ENCODE measurements around the gene RCAN3. TPM values are rescaled to one million over a fixed set of nuclear protein-coding genes. Genes with fewer than 3 reads are reported as not detected.
A peak's percentile ranks its signal among the peaks of the same experiment; 100 is the strongest.
"Not testable (repeated sequence)": the region's sequence is repeated elsewhere in the genome, so short reads cannot be mapped to it uniquely, and the experiment has no call there.

RCAN3 gene
- polyA plus RNA-seq, 2 donors, result 9.5 to 10.0 TPM

- H3K27me3 ChIP-seq (ENCODE audit: control insufficient read depth in 1 of 2, insufficient read depth in 2 of 2, low read length in 2 of 2); H3K9me3 ChIP-seq (ENCODE audit: control insufficient read depth in 2 of 2, insufficient read depth in 1 of 2, low read depth in 1 of 2, low read length in 1 of 2); H3K27ac ChIP-seq (ENCODE audit: low read depth in 2 of 2, low read length in 1 of 2); H3K36me3 ChIP-seq (ENCODE audit: control insufficient read depth in 2 of 2, insufficient read depth in 2 of 2, low read length in 1 of 2); H3K4me1 ChIP-seq (ENCODE audit: control insufficient read depth in 2 of 2, insufficient read depth in 2 of 2, low read length in 1 of 2); H3K4me3 ChIP-seq (ENCODE audit: low read depth in 1 of 2, low read length in 2 of 2): not testable (repeated sequence)
- 88 to 90% methylated on average over 9 of the region's 9 CpGs for WGBS, 2 donors
Observed at GRCh38 chr1:24492935-24493334, 9.7 kb upstream of the RCAN3 start.

GRCh38 chr1:24493785-24494184, 8.9 kb upstream of the RCAN3 start:
- Histone ChIP-seq H3K4me3 (ENCODE audit: low read depth in 1 of 2, low read length in 2 of 2) (no peak overlapping the region), H3K9me3 (ENCODE audit: control insufficient read depth in 2 of 2, insufficient read depth in 1 of 2, low read depth in 1 of 2, low read length in 1 of 2) (no peaks in the 10 kb centered on the region), H3K36me3 (ENCODE audit: control insufficient read depth in 2 of 2, insufficient read depth in 2 of 2, low read length in 1 of 2) (no peaks in the 10 kb centered on the region), H3K4me1 (ENCODE audit: control insufficient read depth in 2 of 2, insufficient read depth in 2 of 2, low read length in 1 of 2) (no peaks in the 10 kb centered on the region), H3K27ac (ENCODE audit: low read depth in 2 of 2, low read length in 1 of 2) (no peak overlapping the region), H3K27me3 (ENCODE audit: control insufficient read depth in 1 of 2, insufficient read depth in 2 of 2, low read length in 2 of 2) (no peaks in the 10 kb centered on the region)
- 72 to 81% methylated on average over 3 of the region's 3 CpGs for WGBS, 2 donors

DNA sequence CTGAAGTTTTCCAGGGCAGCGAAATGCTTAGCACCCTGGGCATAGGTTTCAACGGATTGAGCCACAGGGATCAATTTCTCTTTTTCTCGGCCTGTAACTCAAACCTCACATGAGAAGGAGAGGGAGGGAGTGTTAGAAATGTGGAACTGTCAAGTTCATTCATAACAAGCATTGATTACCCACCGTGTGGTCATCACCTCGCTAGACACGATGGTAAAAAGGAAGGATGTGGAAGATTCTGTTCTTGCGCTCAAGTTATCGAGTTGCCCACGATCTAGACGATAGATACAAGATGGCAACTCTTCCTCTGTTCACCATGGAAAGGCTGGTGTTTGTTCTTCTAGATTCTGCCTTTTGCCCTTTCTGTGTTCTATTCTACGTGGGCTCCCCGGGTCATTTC, 4.0 kb upstream of the RCAN3 start:
- 85 to 88% methylated on average over 12 of the region's 12 CpGs for WGBS, 2 donors
- Histone ChIP-seq H3K4me3 (ENCODE audit: low read depth in 1 of 2, low read length in 2 of 2) (no peak overlapping the region), H3K27me3 (ENCODE audit: control insufficient read depth in 1 of 2, insufficient read depth in 2 of 2, low read length in 2 of 2) (no peaks in the 10 kb centered on the region), H3K36me3 (ENCODE audit: control insufficient read depth in 2 of 2, insufficient read depth in 2 of 2, low read length in 1 of 2) (no peaks in the 10 kb centered on the region), H3K27ac (ENCODE audit: low read depth in 2 of 2, low read length in 1 of 2) (no peak overlapping the region), H3K4me1 (ENCODE audit: control insufficient read depth in 2 of 2, insufficient read depth in 2 of 2, low read length in 1 of 2) (peaks cover 0 to 3% of the 10 kb centered on the region in 2 donors), H3K9me3 (ENCODE audit: control insufficient read depth in 2 of 2, insufficient read depth in 1 of 2, low read depth in 1 of 2, low read length in 1 of 2) (no peaks in the 10 kb centered on the region)

- no peak overlapping the region for H3K4me3 ChIP-seq (ENCODE audit: low read depth in 1 of 2, low read length in 2 of 2)
- H3K27ac ChIP-seq (ENCODE audit: low read depth in 2 of 2, low read length in 1 of 2), result no peak overlapping the region
- H3K9me3 ChIP-seq (ENCODE audit: control insufficient read depth in 2 of 2, insufficient read depth in 1 of 2, low read depth in 1 of 2, low read length in 1 of 2), result no peaks in the 10 kb centered on the region
- H3K36me3 ChIP-seq (ENCODE audit: control insufficient read depth in 2 of 2, insufficient read depth in 2 of 2, low read length in 1 of 2), result no peaks in the 10 kb centered on the region
- WGBS, 2 donors, result 68 to 70% methylated on average over 5 of the region's 5 CpGs
- peaks cover 0 to 3% of the 10 kb centered on the region in 2 donors for H3K4me1 ChIP-seq (ENCODE audit: control insufficient read depth in 2 of 2, insufficient read depth in 2 of 2, low read length in 1 of 2)
- H3K27me3 ChIP-seq (ENCODE audit: control insufficient read depth in 1 of 2, insufficient read depth in 2 of 2, low read length in 2 of 2), result no peaks in the 10 kb centered on the region
Observed at GRCh38 chr1:24500448-24501048, 2.1 kb upstream of the RCAN3 start.

- Histone ChIP-seq H3K9me3 (ENCODE audit: control insufficient read depth in 2 of 2, insufficient read depth in 1 of 2, low read depth in 1 of 2, low read length in 1 of 2) (no peaks in the 10 kb centered on the region), H3K27ac (ENCODE audit: low read depth in 2 of 2, low read length in 1 of 2) (peak overlapping the region; percentile 90 to 96), H3K4me3 (ENCODE audit: low read depth in 1 of 2, low read length in 2 of 2) (peak overlapping the region; percentile 69 to 78), H3K36me3 (ENCODE audit: control insufficient read depth in 2 of 2, insufficient read depth in 2 of 2, low read length in 1 of 2) (no peaks in the 10 kb centered on the region), H3K27me3 (ENCODE audit: control insufficient read depth in 1 of 2, insufficient read depth in 2 of 2, low read length in 2 of 2) (no peaks in the 10 kb centered on the region), H3K4me1 (ENCODE audit: control insufficient read depth in 2 of 2, insufficient read depth in 2 of 2, low read length in 1 of 2) (peaks cover 0 to 6% of the 10 kb centered on the region in 2 donors)
- 58 to 60% methylated on average over 16 of the region's 16 CpGs for WGBS, 2 donors
Observed at GRCh38 chr1:24501371-24502064, 1.1 kb upstream of the RCAN3 start.

DNA sequence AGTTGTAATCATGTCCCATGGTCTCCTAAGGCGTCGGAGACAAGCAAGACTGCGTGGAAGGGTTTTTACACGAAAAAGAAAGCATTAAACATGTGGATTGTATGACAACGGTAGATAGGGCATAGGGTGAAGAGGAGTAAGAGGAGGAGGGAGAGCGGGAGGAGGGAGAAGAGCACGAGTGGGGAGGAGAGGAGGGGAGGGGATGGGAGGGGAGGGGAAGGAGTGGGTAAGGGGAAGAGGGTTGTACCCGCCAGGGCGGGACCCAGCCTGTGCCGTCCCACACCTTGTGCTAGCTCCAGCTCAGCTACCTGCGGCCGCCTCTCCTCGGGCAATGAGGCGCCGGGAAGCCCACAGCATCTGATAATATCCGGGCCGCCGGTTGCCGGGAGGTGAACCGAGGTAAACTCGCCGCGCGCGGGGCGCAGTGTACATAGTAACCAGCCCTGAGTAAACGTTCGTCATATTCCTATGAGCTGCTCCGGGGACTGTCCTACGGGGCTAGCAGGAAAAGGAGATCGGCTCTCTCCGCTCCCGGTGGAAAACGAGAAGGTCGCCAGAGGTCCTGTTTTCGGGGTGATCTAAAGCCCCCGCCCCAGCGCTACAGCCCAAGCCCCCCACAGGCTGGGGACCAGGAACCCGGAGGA, 449 bp upstream of the RCAN3 start:
- no peaks in the 10 kb centered on the region for H3K27me3 ChIP-seq (ENCODE audit: control insufficient read depth in 1 of 2, insufficient read depth in 2 of 2, low read length in 2 of 2)
- no peaks in the 10 kb centered on the region for H3K36me3 ChIP-seq (ENCODE audit: control insufficient read depth in 2 of 2, insufficient read depth in 2 of 2, low read length in 1 of 2)
- peak overlapping the region; percentile 90 to 96 for H3K27ac ChIP-seq (ENCODE audit: low read depth in 2 of 2, low read length in 1 of 2)
- 2% methylated on average over 36 to 39 of the region's 39 CpGs for WGBS, 2 donors
- H3K9me3 ChIP-seq (ENCODE audit: control insufficient read depth in 2 of 2, insufficient read depth in 1 of 2, low read depth in 1 of 2, low read length in 1 of 2), result no peaks in the 10 kb centered on the region
- H3K4me3 ChIP-seq (ENCODE audit: low read depth in 1 of 2, low read length in 2 of 2), result peak overlapping the region; percentile 69 to 78
- H3K4me1 ChIP-seq (ENCODE audit: control insufficient read depth in 2 of 2, insufficient read depth in 2 of 2, low read length in 1 of 2), result peaks cover 0 to 6% of the 10 kb centered on the region in 2 donors

DNA sequence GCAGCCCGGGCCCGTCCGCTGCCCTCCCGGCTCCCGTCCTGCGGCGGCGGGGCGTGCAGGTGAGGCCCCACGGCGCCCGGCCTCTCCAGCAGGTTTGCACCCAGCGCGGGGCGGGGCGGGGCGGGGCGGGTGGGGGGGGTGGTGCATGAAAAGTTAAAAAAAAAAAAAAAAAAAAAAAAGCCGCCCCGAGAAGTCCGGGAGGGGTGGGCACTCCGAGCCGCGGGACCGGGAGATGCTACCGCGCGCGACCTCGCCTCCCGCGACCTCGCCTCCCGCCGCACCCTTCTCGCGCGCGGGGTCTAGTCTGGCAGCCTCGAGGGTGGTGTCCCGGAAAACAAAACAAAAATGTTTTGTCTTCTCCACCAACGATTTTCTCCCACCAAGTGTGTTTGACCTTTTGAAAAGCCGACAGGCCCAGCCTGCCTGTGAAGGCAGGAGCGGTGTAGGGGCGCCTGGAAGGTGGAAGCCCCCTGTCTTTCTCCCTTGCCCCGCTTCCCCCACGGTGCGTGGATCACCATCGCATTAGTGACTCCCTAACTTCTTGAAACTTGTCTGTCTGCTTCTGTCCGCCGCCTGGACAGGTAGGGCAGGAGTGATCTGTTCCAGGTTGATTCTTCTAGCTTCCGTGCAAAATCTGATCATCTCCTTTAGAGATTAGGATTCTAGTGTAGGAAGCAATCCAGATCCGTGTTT, 569 bp downstream of the RCAN3 start:
- no peaks in the 10 kb centered on the region for H3K27me3 ChIP-seq (ENCODE audit: control insufficient read depth in 1 of 2, insufficient read depth in 2 of 2, low read length in 2 of 2)
- H3K4me3 ChIP-seq (ENCODE audit: low read depth in 1 of 2, low read length in 2 of 2), result peak overlapping the region; percentile 69 to 78
- H3K27ac ChIP-seq (ENCODE audit: low read depth in 2 of 2, low read length in 1 of 2), result peak overlapping the region; percentile 96 to 97
- no peaks in the 10 kb centered on the region for H3K9me3 ChIP-seq (ENCODE audit: control insufficient read depth in 2 of 2, insufficient read depth in 1 of 2, low read depth in 1 of 2, low read length in 1 of 2)
- peaks cover 0 to 6% of the 10 kb centered on the region in 2 donors for H3K4me1 ChIP-seq (ENCODE audit: control insufficient read depth in 2 of 2, insufficient read depth in 2 of 2, low read length in 1 of 2)
- 3% methylated on average over 40 to 53 of the region's 53 CpGs for WGBS, 2 donors
- no peaks in the 10 kb centered on the region for H3K36me3 ChIP-seq (ENCODE audit: control insufficient read depth in 2 of 2, insufficient read depth in 2 of 2, low read length in 1 of 2)

DNA sequence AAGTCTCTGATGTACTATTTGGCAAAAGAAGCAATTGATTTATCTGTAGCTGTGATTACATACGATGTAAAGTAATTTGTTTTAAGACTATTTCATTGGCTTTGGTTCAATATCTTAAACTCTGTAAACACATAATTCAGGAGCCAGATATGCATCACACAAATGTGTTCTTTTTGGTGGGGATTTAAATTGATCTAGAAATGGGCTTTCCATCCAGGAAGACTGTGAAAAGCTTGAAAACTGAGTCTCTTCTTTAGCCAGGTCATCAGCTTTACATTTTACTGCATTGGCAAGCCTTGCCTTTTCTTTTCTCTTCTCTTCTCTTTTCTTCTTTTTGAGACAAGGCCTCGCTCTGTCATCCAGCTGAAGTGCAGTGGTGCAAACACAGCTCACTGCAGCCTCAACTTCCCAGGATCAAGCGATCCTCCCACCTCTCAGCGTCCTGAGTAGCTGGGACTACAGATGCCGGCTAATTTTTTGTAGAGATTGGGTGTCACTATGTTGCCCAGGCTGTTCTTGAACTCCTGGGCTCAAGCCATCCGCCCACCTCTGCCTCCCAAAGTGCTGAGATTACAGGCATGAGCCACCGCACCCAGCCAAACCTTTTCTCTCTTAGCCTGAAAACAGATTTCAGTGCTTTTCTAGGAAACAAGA, 1.4 kb downstream of the RCAN3 start:
- H3K36me3 ChIP-seq (ENCODE audit: control insufficient read depth in 2 of 2, insufficient read depth in 2 of 2, low read length in 1 of 2), result no peaks in the 10 kb centered on the region
- H3K4me3 ChIP-seq (ENCODE audit: low read depth in 1 of 2, low read length in 2 of 2), result peak overlapping the region in 1 of 2 donors; percentile 69
- WGBS, 2 donors, result 66 to 72% methylated on average over 7 of the region's 7 CpGs
- H3K9me3 ChIP-seq (ENCODE audit: control insufficient read depth in 2 of 2, insufficient read depth in 1 of 2, low read depth in 1 of 2, low read length in 1 of 2), result no peaks in the 10 kb centered on the region
- H3K4me1 ChIP-seq (ENCODE audit: control insufficient read depth in 2 of 2, insufficient read depth in 2 of 2, low read length in 1 of 2), result peaks cover 0 to 6% of the 10 kb centered on the region in 2 donors
- H3K27ac ChIP-seq (ENCODE audit: low read depth in 2 of 2, low read length in 1 of 2), result peak overlapping the region in 1 of 2 donors; percentile 96
- no peaks in the 10 kb centered on the region for H3K27me3 ChIP-seq (ENCODE audit: control insufficient read depth in 1 of 2, insufficient read depth in 2 of 2, low read length in 2 of 2)

DNA sequence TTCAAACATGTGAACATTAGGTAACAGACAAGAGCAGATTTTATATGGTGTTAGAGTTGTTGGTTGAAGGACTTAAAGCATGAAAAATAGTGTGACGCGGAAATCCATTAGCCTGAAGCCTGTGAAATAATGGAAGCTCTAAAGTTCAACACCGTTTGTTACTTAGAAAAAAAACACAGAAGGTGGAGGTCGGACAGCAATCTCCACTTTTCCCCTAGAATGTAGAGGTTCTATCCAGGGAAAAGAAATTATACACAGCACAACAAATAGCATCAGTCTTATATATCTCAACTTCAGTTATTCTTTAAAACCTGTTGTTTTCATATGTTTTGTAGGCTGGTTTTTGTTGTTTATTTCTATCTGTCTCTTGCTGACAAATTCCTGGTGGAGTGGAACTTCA, 1.9 kb downstream of the RCAN3 start:
- peaks cover 0 to 6% of the 10 kb centered on the region in 2 donors for H3K4me1 ChIP-seq (ENCODE audit: control insufficient read depth in 2 of 2, insufficient read depth in 2 of 2, low read length in 1 of 2)
- H3K9me3 ChIP-seq (ENCODE audit: control insufficient read depth in 2 of 2, insufficient read depth in 1 of 2, low read depth in 1 of 2, low read length in 1 of 2), result no peaks in the 10 kb centered on the region
- H3K27ac ChIP-seq (ENCODE audit: low read depth in 2 of 2, low read length in 1 of 2), result no peak overlapping the region
- no peaks in the 10 kb centered on the region for H3K36me3 ChIP-seq (ENCODE audit: control insufficient read depth in 2 of 2, insufficient read depth in 2 of 2, low read length in 1 of 2)
- no peaks in the 10 kb centered on the region for H3K27me3 ChIP-seq (ENCODE audit: control insufficient read depth in 1 of 2, insufficient read depth in 2 of 2, low read length in 2 of 2)
- WGBS, 2 donors, result 75 to 86% methylated on average over 4 of the region's 4 CpGs
- no peak overlapping the region for H3K4me3 ChIP-seq (ENCODE audit: low read depth in 1 of 2, low read length in 2 of 2)

Data from esophagus (tissue), 2 donors.